T-helper 9 cell (primary cell): Measurements from ENCODE around the gene C16orf86.

Source experiments
- DNase-seq: peaks from one replicate; pipeline ENCODE4 v3.0.0-alpha.2; 2020

Gene C16orf86

GRCh38 chr16:67699265-67699664 is 32.7 kb downstream of the C16orf86 start:
- no peak for DNase-seq

DNA sequence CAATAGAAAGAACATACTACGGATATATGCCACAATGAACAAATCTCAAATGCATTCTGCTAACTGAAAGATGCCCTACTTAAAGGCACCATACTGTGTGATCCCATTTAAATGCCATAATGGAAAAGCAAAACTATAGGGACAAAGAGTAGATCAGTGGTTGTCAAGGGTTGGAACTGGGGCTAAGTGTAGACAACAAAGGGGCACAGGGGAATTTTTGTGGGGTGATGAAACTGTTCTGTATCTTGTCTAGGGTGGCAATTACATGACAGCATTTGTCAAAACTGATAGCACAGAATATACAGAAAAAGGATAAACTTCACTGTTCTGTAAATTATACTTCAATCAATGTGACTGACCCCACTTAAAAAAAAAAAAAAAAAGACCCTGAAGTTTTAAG is 34.8 kb downstream of the C16orf86 start:
- DNase-seq: no peak

- no peak for DNase-seq
These were observed 35.5 kb downstream of the C16orf86 start for GRCh38 chr16:67702130-67702529.

GRCh38 chr16:67703626-67704025 is 37.0 kb downstream of the C16orf86 start:
- DNase-seq: no peak

GRCh38 chr16:67704110-67704509 is 37.5 kb downstream of the C16orf86 start:
- DNase-seq: no peak

DNA sequence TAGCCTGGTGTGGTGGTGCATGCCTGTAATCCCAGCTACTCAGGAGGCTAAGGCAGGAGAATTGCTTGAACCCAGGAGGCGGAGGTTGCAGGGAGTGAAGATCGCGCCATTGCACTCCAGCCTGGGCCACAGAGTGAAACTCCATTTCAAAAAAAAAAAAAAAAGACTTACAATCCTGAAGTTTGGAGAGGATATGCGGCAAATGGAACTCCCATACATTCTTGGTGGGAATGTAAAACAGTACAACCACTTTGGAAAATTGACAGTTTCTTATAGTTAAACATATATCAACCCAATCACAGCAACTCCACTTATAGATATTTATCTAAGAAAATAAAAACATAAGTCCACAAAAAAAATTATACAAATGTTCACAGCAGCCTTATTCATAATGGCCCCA is 40.6 kb downstream of the C16orf86 start:
- no peak for DNase-seq

DNA sequence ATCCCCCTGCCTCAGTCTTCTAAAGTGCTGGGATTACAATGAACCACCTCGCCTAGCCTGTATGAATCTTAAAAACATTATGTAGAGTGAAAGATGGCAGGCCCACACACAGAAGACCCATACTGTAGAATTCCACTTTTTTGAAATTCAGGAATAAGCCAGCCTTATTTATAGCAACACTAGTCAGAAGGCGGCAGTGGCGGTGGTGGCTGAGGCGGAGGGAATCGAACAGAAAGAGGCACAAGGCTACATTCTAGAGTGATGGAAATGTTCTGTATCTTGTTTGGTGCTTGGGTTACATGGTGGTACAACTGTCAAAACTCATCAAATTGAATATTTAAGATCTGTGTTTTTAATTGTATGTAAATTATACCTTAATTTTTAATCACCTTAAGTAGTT is 41.2 kb downstream of the C16orf86 start:
- no peak for DNase-seq

- DNase-seq: no peak
These were observed 41.8 kb downstream of the C16orf86 start for GRCh38 chr16:67708368-67708771.

DNA sequence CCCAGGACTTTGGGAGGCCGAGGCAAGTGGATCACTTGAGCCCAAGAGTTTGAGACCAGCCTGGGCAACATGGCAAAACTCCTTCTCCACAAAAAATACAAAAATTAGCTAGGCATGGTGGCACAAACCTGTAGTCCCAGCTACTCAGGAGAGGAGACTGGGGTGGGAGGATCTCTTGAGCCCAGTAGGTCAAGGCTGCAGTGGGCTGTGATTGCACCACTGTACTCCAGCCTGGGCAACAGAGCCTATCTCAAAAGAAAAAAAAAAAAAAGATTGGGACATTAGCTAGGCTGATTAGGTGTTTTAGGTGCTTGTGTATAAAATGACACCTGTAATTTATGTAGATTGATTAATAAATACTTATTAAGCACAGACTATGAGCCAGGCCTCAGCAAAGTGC is 42.4 kb downstream of the C16orf86 start:
- no peak for DNase-seq

GRCh38 chr16:67710607-67711006 is 44.0 kb downstream of the C16orf86 start:
- DNase-seq: no peak

DNA sequence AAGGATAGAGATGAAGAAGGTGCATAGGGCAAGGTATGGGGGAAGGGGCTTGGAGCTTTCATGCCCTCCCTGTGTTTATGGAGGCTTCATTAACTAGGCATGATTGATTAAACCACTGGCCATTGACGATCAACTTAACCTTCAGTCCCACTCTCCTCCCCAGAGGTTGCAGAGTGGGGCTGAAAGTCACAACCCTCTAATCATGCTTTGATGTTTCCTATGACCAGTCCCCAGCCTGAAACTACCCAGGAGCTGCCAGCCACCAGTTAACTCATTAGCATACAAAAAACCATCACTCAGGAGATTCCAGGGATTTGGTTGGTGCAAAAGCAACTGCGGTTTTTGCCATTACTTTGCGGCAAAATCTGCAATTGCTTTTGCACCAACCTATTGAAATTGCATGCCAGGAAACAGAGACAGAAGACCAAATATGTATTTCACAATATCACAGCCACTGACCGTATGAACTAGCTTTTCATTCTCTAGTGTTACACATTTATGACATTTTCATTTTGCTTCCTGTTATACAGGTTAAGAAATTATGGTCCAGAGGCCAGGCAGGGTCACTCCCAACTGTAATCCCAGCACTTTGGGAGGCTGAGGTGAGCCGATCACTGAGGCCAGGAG is 47.1 kb downstream of the C16orf86 start:
- DNase-seq: no peak

GRCh38 chr16:67714522-67714921 is 47.9 kb downstream of the C16orf86 start:
- DNase-seq: no peak

DNA sequence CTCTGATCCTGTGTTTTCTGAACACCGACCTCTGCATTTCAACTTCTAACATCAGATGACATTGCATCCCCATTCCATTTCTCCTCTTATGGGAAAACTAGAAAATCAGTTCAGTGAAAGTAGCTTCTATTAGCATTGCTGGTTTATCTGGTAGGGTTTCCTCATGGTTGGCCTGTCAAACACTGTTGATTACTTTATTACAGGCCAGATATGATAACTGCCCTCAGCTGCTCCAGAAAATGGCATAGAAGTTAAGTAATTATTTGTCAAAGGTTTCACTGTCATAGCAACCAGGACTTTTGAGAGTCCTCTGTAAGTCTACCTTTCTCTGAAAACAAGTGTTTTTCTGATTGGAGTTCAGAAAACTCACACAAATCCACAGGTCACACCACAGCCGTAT is 49.5 kb downstream of the C16orf86 start:
- no peak for DNase-seq
